Naive thymus-derived CD8-positive, alpha-beta T cell (primary cell): Measurements from ENCODE around the gene MFAP3L. TPM values are rescaled to one million over a fixed set of nuclear protein-coding genes. Genes with fewer than 3 reads are reported as not detected.

Experiments used
- ATAC-seq, 2 donors: fragments of 150-1000 bp; cut with Tn5 transposase in 1 of 2; sonication (Bioruptor Pico), chemical (Tn5 transposase) in 1 of 2; 1 replicate in 1 of 2; 2 replicates in 1 of 2; pipeline ENCODE4 v1.10.0; 2021; ENCODE audit warnings: mild to moderate bottlenecking in 2 of 2, moderate library complexity in 2 of 2
- POLR2A ChIA-PET: fragments of 350-600 bp; sonication (Branson Sonifier 250); formaldehyde crosslinking; loops from one replicate; lab custom pipeline; 2021; ENCODE audit warnings: antibody characterized with exemption; lab: Charles Lee
- DNase-seq, 10 donors: peaks; one replicate each; pipeline versions ENCODE4 v3.0.0 to v3.0.0-alpha.2; 2020 to 2022
- H3K27ac Mint-ChIP-seq, 10 donors: one replicate each; pipeline ENCODE4 v1.8.0; 2020 to 2022; ENCODE audit warnings: mild to moderate bottlenecking in 10 of 10, mixed read lengths in 10 of 10, moderate library complexity in 4 of 10, inconsistent platforms in 1 of 10
- H3K27me3 Mint-ChIP-seq, 5 donors: one replicate each; pipeline ENCODE4 v1.8.0; 2021 to 2022; ENCODE audit warnings: mixed read lengths in 5 of 5
- H3K36me3 Mint-ChIP-seq, 3 donors: one replicate each; pipeline ENCODE4 v1.8.0; 2020 to 2022; ENCODE audit warnings: mixed read lengths in 3 of 3, mild to moderate bottlenecking in 2 of 3, inconsistent platforms in 1 of 3
- H3K4me1 Mint-ChIP-seq, 4 donors: one replicate each; pipeline ENCODE4 v1.8.0; 2021 to 2022; ENCODE audit warnings: mixed read lengths in 4 of 4
- H3K4me3 Mint-ChIP-seq, 10 donors: one replicate each; pipeline ENCODE4 v1.8.0; 2020 to 2022; ENCODE audit warnings: mild to moderate bottlenecking in 10 of 10, mixed read lengths in 10 of 10, moderate library complexity in 6 of 10, inconsistent platforms in 1 of 10
- H3K9me3 Mint-ChIP-seq, 9 donors: one replicate each; pipeline ENCODE4 v1.8.0; 2020 to 2022; ENCODE audit warnings: mixed read lengths in 9 of 9, mild to moderate bottlenecking in 3 of 9, inconsistent platforms in 1 of 9, moderate library complexity in 1 of 9
- polyA plus RNA-seq, 3 donors: library from polyadenylated mRNA; unstranded; fragments of 300-500 nt; fragmentation: Illumina TruSeq; gene quantifications; one replicate each; pipeline ENCODE4 v1.2.3, GENCODE V29; 2021
- total RNA-seq, 8 experiments: library from RNA in 2 of 8; stranded (reverse) in 2 of 8; gene quantifications; one replicate each; pipeline ENCODE4 v1.2.3 and lab custom pipeline; 2021 to 2026

Gene MFAP3L
- total and polyA plus RNA-seq, 5 experiments from 2014 or later = 0.14 to 4.0 (median 1.6) TPM; not detected in 1

GRCh38 chr4:170014359-170015011 lies 11.7 kb downstream of the MFAP3L start:
- H3K27ac Mint-ChIP-seq = no peak overlapping the region
- H3K4me1 Mint-ChIP-seq = peaks cover 0 to 3% (median 0%) of the 10 kb centered on the region in 4 donors
- peaks cover 0 to 4% (median 0%) of the 10 kb centered on the region in 3 donors for H3K36me3 Mint-ChIP-seq
- peaks cover 0 to 14% (median 1%) of the 10 kb centered on the region in 5 donors for H3K27me3 Mint-ChIP-seq
- no peak for DNase-seq
- no peak overlapping the region for H3K4me3 Mint-ChIP-seq
- POLR2A ChIA-PET = no interaction called here
- no peak for ATAC-seq
- H3K9me3 Mint-ChIP-seq = peaks cover 0 to 3% (median 0%) of the 10 kb centered on the region in 9 donors

- peaks cover 3 to 10% (median 7%) of the 10 kb centered on the region in 4 donors for H3K4me1 Mint-ChIP-seq
- H3K4me3 Mint-ChIP-seq = no peak overlapping the region
- H3K36me3 Mint-ChIP-seq = peaks cover 0 to 4% (median 0%) of the 10 kb centered on the region in 3 donors
- H3K9me3 Mint-ChIP-seq = peaks cover 0 to 3% (median 0%) of the 10 kb centered on the region in 9 donors
- ATAC-seq (no peak), DNase-seq (no peak)
- POLR2A ChIA-PET = no interaction called here
- no peak overlapping the region for H3K27ac Mint-ChIP-seq
- peaks cover 0 to 17% (median 9%) of the 10 kb centered on the region in 5 donors for H3K27me3 Mint-ChIP-seq
Measured at GRCh38 chr4:170012629-170012958, 13.6 kb downstream of the MFAP3L start.

- Mint-ChIP-seq H3K36me3 (peaks cover 0 to 4% (median 0%) of the 10 kb centered on the region in 3 donors), H3K4me3 (no peak overlapping the region), H3K27me3 (peaks cover 0 to 18% (median 9%) of the 10 kb centered on the region in 5 donors), H3K4me1 (peaks cover 3 to 11% (median 7%) of the 10 kb centered on the region in 4 donors), H3K27ac (peak overlapping the region in 1 of 10 donors; percentile 21), H3K9me3 (peaks cover 0 to 3% (median 0%) of the 10 kb centered on the region in 9 donors)
- POLR2A ChIA-PET = no interaction called here
- DNase-seq (no peak), ATAC-seq (no peak)
Measured at GRCh38 chr4:170011921-170012628, 14.1 kb downstream of the MFAP3L start.

GRCh38 chr4:170009291-170009690 lies 16.9 kb downstream of the MFAP3L start:
- no peak for ATAC-seq
- H3K36me3 Mint-ChIP-seq = no peaks in the 10 kb centered on the region
- H3K27ac Mint-ChIP-seq = no peak overlapping the region
- H3K9me3 Mint-ChIP-seq = peaks cover 0 to 3% (median 0%) of the 10 kb centered on the region in 9 donors
- H3K4me3 Mint-ChIP-seq = no peak overlapping the region
- H3K27me3 Mint-ChIP-seq = peaks cover 0 to 13% (median 8%) of the 10 kb centered on the region in 5 donors
- peaks cover 4 to 11% (median 7%) of the 10 kb centered on the region in 4 donors for H3K4me1 Mint-ChIP-seq
- POLR2A ChIA-PET = no interaction called here
- no peak for DNase-seq

DNA sequence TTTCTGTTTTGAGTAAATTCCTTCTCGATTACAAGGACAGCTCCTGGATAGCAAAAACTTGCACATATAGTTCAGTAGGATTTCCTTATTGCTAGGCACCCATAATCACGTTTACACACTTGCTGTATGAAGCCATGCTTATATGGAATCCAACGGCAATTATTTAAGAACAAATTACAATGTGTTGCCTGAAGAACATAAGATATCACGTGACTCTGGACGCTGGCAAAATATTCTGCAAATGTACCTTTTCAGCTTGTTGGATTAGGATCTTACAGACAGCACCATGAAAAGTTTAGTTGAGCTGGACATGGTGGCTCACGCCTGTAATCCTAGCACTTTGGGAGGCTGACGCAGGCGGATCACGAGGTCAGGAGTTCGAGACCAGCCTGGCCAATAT lies 17.4 kb downstream of the MFAP3L start:
- DNase-seq (no peak), ATAC-seq (no peak)
- H3K36me3 Mint-ChIP-seq = no peaks in the 10 kb centered on the region
- H3K4me1 Mint-ChIP-seq = peaks cover 4 to 11% (median 7%) of the 10 kb centered on the region in 4 donors
- peaks cover 0 to 13% (median 8%) of the 10 kb centered on the region in 5 donors for H3K27me3 Mint-ChIP-seq
- H3K27ac Mint-ChIP-seq = no peak overlapping the region
- POLR2A ChIA-PET = no interaction called here
- peaks cover 0 to 3% (median 0%) of the 10 kb centered on the region in 9 donors for H3K9me3 Mint-ChIP-seq
- no peak overlapping the region for H3K4me3 Mint-ChIP-seq

DNA sequence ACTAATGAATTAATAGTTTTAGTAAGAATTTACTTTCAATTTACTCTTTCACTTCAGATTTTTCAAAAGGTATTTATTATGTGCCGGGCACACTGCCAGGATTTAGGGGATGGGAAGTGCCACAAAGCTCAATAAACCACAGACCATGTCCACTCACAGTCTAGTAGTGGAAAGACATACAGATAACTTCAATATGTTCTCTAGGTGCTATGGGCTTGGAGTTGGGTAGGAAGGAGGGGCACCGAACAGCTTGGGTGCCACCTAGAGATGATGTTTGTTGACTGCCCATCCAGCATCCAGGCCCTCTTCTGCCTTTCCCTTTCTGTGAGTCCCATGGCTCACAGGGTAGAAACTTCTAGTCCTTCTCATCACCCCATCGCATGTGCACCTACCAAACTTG lies 17.8 kb downstream of the MFAP3L start:
- peak overlapping the region in 1 of 10 donors; percentile 28 for H3K4me3 Mint-ChIP-seq
- no peak for DNase-seq
- POLR2A ChIA-PET = no interaction called here
- H3K27ac Mint-ChIP-seq = no peak overlapping the region
- no peaks in the 10 kb centered on the region for H3K36me3 Mint-ChIP-seq
- peaks cover 4 to 11% (median 7%) of the 10 kb centered on the region in 4 donors for H3K4me1 Mint-ChIP-seq
- peaks cover 0 to 13% (median 8%) of the 10 kb centered on the region in 5 donors for H3K27me3 Mint-ChIP-seq
- no peak for ATAC-seq
- peaks cover 0 to 3% (median 0%) of the 10 kb centered on the region in 9 donors for H3K9me3 Mint-ChIP-seq

GRCh38 chr4:170007113-170007512 lies 19.1 kb downstream of the MFAP3L start:
- Mint-ChIP-seq H3K4me1 (peaks cover 4 to 11% (median 7%) of the 10 kb centered on the region in 4 donors), H3K4me3 (no peak overlapping the region), H3K9me3 (peaks cover 0 to 3% (median 0%) of the 10 kb centered on the region in 9 donors), H3K27me3 (peaks cover 0 to 13% (median 8%) of the 10 kb centered on the region in 5 donors), H3K27ac (no peak overlapping the region), H3K36me3 (no peaks in the 10 kb centered on the region)
- ATAC-seq = no peak
- POLR2A ChIA-PET = no interaction called here
- no peak for DNase-seq

GRCh38 chr4:170005472-170005871 lies 20.7 kb downstream of the MFAP3L start:
- Mint-ChIP-seq H3K27ac (no peak overlapping the region), H3K27me3 (peaks cover 0 to 8% (median 8%) of the 10 kb centered on the region in 5 donors), H3K4me3 (no peak overlapping the region), H3K9me3 (peaks cover 0 to 3% (median 0%) of the 10 kb centered on the region in 9 donors), H3K4me1 (peaks cover 2 to 11% (median 7%) of the 10 kb centered on the region in 4 donors), H3K36me3 (no peaks in the 10 kb centered on the region)
- POLR2A ChIA-PET = no interaction called here
- ATAC-seq (no peak), DNase-seq (no peak)

DNA sequence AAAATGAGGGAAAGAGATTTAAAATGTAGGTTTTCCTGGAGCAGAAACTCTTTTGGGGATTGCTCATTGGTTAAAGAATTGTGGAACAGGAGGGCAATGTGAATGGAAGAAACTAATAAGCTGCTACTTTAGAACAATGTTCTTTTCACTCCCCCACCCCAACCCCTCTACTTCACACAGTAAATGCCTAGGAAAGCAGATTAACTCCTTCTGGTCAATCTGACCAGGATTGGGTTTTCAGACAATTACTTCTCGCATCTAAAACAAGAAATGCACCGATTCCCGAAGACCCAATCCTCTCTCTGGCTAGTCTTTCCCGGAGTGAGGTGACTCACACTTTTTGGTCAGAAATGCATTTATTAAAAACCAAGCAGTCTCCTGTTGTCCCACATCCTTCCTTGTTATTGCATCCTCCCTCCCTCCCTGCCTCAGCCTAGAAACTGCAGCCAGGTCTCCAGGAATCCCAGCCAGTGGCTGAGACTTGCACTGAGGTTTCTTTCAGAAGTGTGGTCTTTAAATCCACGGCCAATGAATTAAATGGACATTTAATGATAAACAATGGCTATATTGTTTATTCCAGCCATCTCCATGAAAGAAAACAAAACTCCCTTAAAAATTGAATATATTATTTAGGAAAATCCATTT lies 21.4 kb downstream of the MFAP3L start:
- no peak overlapping the region for H3K27ac Mint-ChIP-seq
- H3K4me1 Mint-ChIP-seq = peaks cover 2 to 11% (median 7%) of the 10 kb centered on the region in 4 donors
- no peak for ATAC-seq
- no peak for DNase-seq
- H3K9me3 Mint-ChIP-seq = no peaks in the 10 kb centered on the region
- peaks cover 0 to 8% (median 5%) of the 10 kb centered on the region in 5 donors for H3K27me3 Mint-ChIP-seq
- POLR2A ChIA-PET = no interaction called here
- H3K36me3 Mint-ChIP-seq = no peaks in the 10 kb centered on the region
- no peak overlapping the region for H3K4me3 Mint-ChIP-seq

DNA sequence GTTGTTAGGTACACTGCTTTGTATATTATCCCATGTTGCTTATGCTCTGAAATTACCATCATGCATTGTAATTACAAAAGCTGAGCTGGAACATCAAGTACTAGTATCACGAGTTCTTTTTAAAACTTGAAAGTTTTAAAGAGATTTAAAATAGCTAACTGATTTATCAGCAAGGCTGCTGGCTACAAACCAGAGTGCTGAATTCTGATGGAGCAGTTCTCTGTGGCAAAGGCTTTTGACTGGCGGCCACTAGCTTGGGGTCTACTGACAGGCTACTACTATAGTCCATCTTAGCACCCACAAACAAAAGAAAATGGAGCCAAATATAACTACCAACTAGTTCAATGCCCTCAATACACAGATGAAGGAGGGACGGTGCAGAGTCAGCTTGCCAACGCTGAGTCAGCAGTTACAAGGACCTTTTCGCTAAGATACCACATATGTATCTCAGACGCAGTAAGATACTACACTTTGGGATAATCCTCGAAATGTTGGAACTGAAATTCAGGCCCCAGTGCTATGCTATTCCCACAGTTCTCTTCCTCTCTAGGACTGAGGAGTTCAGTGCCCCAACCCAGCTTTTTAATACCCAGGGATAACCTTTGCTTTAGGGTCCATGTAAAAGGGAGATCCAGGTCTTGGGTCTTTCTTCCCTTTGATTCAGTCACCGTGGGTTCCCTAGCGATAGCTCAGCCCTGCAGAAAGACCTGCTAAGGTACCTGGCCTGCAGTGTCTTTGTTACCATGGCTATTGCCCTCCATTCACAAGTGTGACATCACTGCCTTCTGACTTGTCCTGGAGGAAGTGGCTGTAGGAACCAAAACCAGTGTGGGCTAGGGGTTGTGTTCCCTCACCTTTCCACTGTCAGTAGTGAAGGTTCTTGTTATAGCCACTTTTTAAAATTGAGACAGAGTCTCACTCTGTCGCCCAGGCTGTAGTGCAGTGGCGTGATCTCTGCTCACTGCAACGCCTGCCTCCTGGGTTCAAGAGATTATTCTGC lies 22.8 kb downstream of the MFAP3L start:
- POLR2A ChIA-PET = no interaction called here
- H3K4me1 Mint-ChIP-seq = peaks cover 2 to 9% (median 4%) of the 10 kb centered on the region in 4 donors
- H3K9me3 Mint-ChIP-seq = no peaks in the 10 kb centered on the region
- peaks cover 0 to 8% (median 0%) of the 10 kb centered on the region in 5 donors for H3K27me3 Mint-ChIP-seq
- H3K27ac Mint-ChIP-seq = no peak overlapping the region
- no peak overlapping the region for H3K4me3 Mint-ChIP-seq
- ATAC-seq (no peak), DNase-seq (no peak)
- no peaks in the 10 kb centered on the region for H3K36me3 Mint-ChIP-seq

DNA sequence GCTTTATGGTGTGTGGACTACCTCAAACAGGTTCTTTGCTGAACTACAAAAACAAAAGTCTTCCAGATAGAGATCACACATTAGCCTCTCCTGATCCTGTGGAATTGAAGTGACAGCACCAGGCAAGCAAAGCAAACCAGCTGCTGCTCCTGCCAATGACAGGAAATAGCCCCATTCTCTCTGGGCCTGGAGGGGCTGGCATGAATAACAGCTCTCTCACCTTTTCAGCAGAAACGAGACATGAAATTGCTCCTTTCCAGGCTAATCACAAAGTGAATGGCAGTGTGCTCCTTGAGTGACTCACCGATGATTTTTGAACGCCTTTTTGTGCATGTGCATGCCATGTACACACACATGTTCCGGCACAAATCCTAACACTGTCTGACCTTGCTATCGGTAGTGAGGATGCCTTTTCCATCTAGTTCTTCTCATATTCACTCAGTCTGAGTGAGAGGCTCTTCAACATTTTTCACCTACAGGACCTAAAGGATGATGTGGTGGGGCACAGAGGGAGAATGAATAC lies 24.4 kb downstream of the MFAP3L start:
- no peak overlapping the region for H3K27ac Mint-ChIP-seq
- DNase-seq (no peak), ATAC-seq (no peak)
- H3K9me3 Mint-ChIP-seq = no peaks in the 10 kb centered on the region
- no peak overlapping the region for H3K4me3 Mint-ChIP-seq
- POLR2A ChIA-PET = no interaction called here
- peaks cover 0 to 3% (median 0%) of the 10 kb centered on the region in 5 donors for H3K27me3 Mint-ChIP-seq
- H3K4me1 Mint-ChIP-seq = peaks cover 0 to 1% (median 0%) of the 10 kb centered on the region in 4 donors
- H3K36me3 Mint-ChIP-seq = no peaks in the 10 kb centered on the region
